Esophagus squamous epithelium (tissue), 4 donors: ENCODE results near the gene NCKAP5.

Source experiments
- POLR2A ChIP-seq, 4 donors: fragments of 450-650 bp; IDR thresholded peaks; one replicate each; pipeline ENCODE4 v1.6.1; 2017; ENCODE audit warnings: antibody characterized with exemption in 4 of 4, mild to moderate bottlenecking in 4 of 4, moderate library complexity in 3 of 4
- TF ChIP-seq, protein P1 (sequence below), 6 experiments: fragments of 450-650 bp in 4 of 6; fragments of 200-600 bp in 2 of 6; sonication (generic) in 2 of 6; IDR thresholded peaks; one replicate each; pipeline ENCODE4 v1.5.1; 2016 to 2019; ENCODE audit warnings: antibody characterized with exemption in 6 of 6, mild to moderate bottlenecking in 4 of 6, moderate library complexity in 4 of 6

DNA sequence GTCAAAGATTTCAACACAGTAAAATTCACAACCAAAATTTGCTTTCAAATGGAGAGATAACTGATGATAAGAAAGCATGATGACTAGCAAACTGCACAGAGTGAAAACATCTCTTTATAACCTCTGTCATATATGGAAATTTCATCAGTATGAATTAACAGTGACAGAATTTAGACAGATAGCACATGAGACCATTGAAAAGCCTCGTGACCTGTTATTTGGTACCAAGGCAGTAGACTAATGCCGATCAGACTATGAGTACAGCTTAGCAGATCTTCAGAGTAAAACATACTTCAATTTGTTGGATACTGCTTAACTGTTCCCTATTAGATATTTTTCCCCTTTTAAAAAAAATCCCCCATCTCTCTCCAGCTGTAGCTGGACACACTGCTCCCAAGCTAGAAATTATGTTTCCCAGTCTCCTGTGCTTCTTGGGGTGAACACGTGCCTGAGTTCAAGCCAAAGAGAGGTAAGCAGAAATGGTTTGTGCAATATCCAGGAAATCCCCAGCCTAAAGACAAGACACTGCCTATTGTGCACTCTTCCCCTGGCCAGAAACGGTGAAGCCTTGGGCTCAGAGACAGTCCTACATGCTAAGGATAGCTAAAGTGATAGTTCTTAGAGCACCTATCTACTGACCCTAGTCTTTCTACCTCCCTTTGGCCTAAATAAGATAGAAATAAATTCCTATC lies 256.1 kb downstream of the NCKAP5 start:
- TF ChIP-seq, protein P1, sequence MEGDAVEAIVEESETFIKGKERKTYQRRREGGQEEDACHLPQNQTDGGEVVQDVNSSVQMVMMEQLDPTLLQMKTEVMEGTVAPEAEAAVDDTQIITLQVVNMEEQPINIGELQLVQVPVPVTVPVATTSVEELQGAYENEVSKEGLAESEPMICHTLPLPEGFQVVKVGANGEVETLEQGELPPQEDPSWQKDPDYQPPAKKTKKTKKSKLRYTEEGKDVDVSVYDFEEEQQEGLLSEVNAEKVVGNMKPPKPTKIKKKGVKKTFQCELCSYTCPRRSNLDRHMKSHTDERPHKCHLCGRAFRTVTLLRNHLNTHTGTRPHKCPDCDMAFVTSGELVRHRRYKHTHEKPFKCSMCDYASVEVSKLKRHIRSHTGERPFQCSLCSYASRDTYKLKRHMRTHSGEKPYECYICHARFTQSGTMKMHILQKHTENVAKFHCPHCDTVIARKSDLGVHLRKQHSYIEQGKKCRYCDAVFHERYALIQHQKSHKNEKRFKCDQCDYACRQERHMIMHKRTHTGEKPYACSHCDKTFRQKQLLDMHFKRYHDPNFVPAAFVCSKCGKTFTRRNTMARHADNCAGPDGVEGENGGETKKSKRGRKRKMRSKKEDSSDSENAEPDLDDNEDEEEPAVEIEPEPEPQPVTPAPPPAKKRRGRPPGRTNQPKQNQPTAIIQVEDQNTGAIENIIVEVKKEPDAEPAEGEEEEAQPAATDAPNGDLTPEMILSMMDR (IDR thresholded peaks at IDR 0.05), result no peak
- no peak for TF ChIP-seq POLR2A (IDR thresholded peaks at IDR 0.05)
